ENCODE measurements around the gene ACTA2.

The ACTA2 gene

GRCh38 chr10:88981435-88981834, 28.9 kb upstream of the ACTA2 start:
- DNase-seq (ENCODE audit: low read depth, low spot score) = no peak

- no peak for DNase-seq (ENCODE audit: low read depth, low spot score)
Measured at GRCh38 chr10:88980800-88981199, 28.2 kb upstream of the ACTA2 start.

GRCh38 chr10:88980247-88980646, 27.7 kb upstream of the ACTA2 start:
- DNase-seq (ENCODE audit: low read depth, low spot score) = no peak

GRCh38 chr10:88979603-88980002, 27.0 kb upstream of the ACTA2 start:
- no peak for DNase-seq (ENCODE audit: low read depth, low spot score)

GRCh38 chr10:88979153-88979562, 26.6 kb upstream of the ACTA2 start:
- DNase-seq (ENCODE audit: low read depth, low spot score) = peak; percentile 64

- DNase-seq (ENCODE audit: low read depth, low spot score) = no peak
Measured at GRCh38 chr10:88978463-88978862, 25.9 kb upstream of the ACTA2 start.

GRCh38 chr10:88975377-88975720, 22.8 kb upstream of the ACTA2 start:
- no peak for DNase-seq (ENCODE audit: low read depth, low spot score)

GRCh38 chr10:88974446-88975376, 22.1 kb upstream of the ACTA2 start:
- DNase-seq (ENCODE audit: low read depth, low spot score) = no peak

GRCh38 chr10:88974012-88974411, 21.4 kb upstream of the ACTA2 start:
- no peak for DNase-seq (ENCODE audit: low read depth, low spot score)

- no peak for DNase-seq (ENCODE audit: low read depth, low spot score)
Measured at GRCh38 chr10:88971221-88972061, 18.9 kb upstream of the ACTA2 start.

GRCh38 chr10:88968391-88968790, 15.8 kb upstream of the ACTA2 start:
- DNase-seq (ENCODE audit: low read depth, low spot score) = no peak

- DNase-seq (ENCODE audit: low read depth, low spot score) = no peak
Measured at GRCh38 chr10:88966797-88967196, 14.2 kb upstream of the ACTA2 start.

- no peak for DNase-seq (ENCODE audit: low read depth, low spot score)
Measured at GRCh38 chr10:88964869-88965415, 12.4 kb upstream of the ACTA2 start.

GRCh38 chr10:88964360-88964759, 11.8 kb upstream of the ACTA2 start:
- DNase-seq (ENCODE audit: low read depth, low spot score) = no peak

- DNase-seq (ENCODE audit: low read depth, low spot score) = no peak
Measured at GRCh38 chr10:88963318-88963717, 10.7 kb upstream of the ACTA2 start.

- DNase-seq (ENCODE audit: low read depth, low spot score) = no peak
Measured at GRCh38 chr10:88962336-88962735, 9.8 kb upstream of the ACTA2 start.

GRCh38 chr10:88961266-88961665, 8.7 kb upstream of the ACTA2 start:
- DNase-seq (ENCODE audit: low read depth, low spot score) = no peak

- DNase-seq (ENCODE audit: low read depth, low spot score) = no peak
Measured at GRCh38 chr10:88960802-88961201, 8.2 kb upstream of the ACTA2 start.

- DNase-seq (ENCODE audit: low read depth, low spot score) = no peak
Measured at GRCh38 chr10:88958721-88959120, 6.1 kb upstream of the ACTA2 start.

GRCh38 chr10:88957381-88957780, 4.8 kb upstream of the ACTA2 start:
- DNase-seq (ENCODE audit: low read depth, low spot score) = no peak

- DNase-seq (ENCODE audit: low read depth, low spot score) = no peak
Measured at GRCh38 chr10:88954458-88955083, 2.0 kb upstream of the ACTA2 start.

- no peak for DNase-seq (ENCODE audit: low read depth, low spot score)
Measured at GRCh38 chr10:88953662-88954061, 1.1 kb upstream of the ACTA2 start.
